T-helper 22 cell (primary cell): Measurements from ENCODE around the gene HPRT1.

Experiments
- DNase-seq: peaks from one replicate; pipeline ENCODE4 v3.0.0-alpha.2; 2020; ENCODE audit warnings: low read depth

The HPRT1 gene

GRCh38 chrX:134476284-134476683, 16.3 kb downstream of the HPRT1 start:
- DNase-seq, result no peak

GRCh38 chrX:134478374-134478773, 18.4 kb downstream of the HPRT1 start:
- DNase-seq, result no peak

GRCh38 chrX:134480061-134480460, 20.1 kb downstream of the HPRT1 start:
- DNase-seq, result no peak

- DNase-seq, result no peak
These were observed 21.4 kb downstream of the HPRT1 start for GRCh38 chrX:134481339-134481738.

GRCh38 chrX:134482371-134482770, 22.4 kb downstream of the HPRT1 start:
- DNase-seq, result no peak

GRCh38 chrX:134484039-134484438, 24.1 kb downstream of the HPRT1 start:
- DNase-seq, result no peak

- DNase-seq, result no peak
These were observed 42.0 kb downstream of the HPRT1 start for GRCh38 chrX:134501941-134502340.

GRCh38 chrX:134502686-134503085, 42.7 kb downstream of the HPRT1 start:
- no peak for DNase-seq

- no peak for DNase-seq
These were observed 52.6 kb downstream of the HPRT1 start for GRCh38 chrX:134512566-134512965.

GRCh38 chrX:134513091-134513490, 53.1 kb downstream of the HPRT1 start:
- no peak for DNase-seq

- DNase-seq, result no peak
These were observed 61.0 kb downstream of the HPRT1 start for GRCh38 chrX:134520860-134521390.

GRCh38 chrX:134524181-134524580, 64.2 kb downstream of the HPRT1 start:
- DNase-seq, result no peak

GRCh38 chrX:134525086-134525792, 65.3 kb downstream of the HPRT1 start:
- DNase-seq, result no peak

GRCh38 chrX:134526399-134526798, 66.4 kb downstream of the HPRT1 start:
- DNase-seq, result no peak

- DNase-seq, result no peak
These were observed 69.0 kb downstream of the HPRT1 start for GRCh38 chrX:134528960-134529359.

GRCh38 chrX:134529481-134529880, 69.5 kb downstream of the HPRT1 start:
- DNase-seq, result no peak

GRCh38 chrX:134530845-134531244, 70.9 kb downstream of the HPRT1 start:
- no peak for DNase-seq

- no peak for DNase-seq
These were observed 73.4 kb downstream of the HPRT1 start for GRCh38 chrX:134533352-134533751.

GRCh38 chrX:134533952-134534351, 74.0 kb downstream of the HPRT1 start:
- DNase-seq, result no peak

- no peak for DNase-seq
These were observed 77.4 kb downstream of the HPRT1 start for GRCh38 chrX:134537179-134537955.

- no peak for DNase-seq
These were observed 78.4 kb downstream of the HPRT1 start for GRCh38 chrX:134538316-134538715.

- no peak for DNase-seq
These were observed 81.9 kb downstream of the HPRT1 start for GRCh38 chrX:134541906-134542305.

- DNase-seq, result no peak
These were observed 82.5 kb downstream of the HPRT1 start for GRCh38 chrX:134542485-134542884.
